GM18517 (cell line): ENCODE results near the gene SLC25A47.
"Not testable (repeated sequence)": the region's sequence is repeated elsewhere in the genome, so short reads cannot be mapped to it uniquely, and the experiment has no call there.

Source experiments
- ATAC-seq: cut with Tn5 transposase; IDR thresholded peaks from one replicate; pipeline ENCODE4 v1.9.1; 2021; ENCODE audit warnings: mild to moderate bottlenecking, moderate library complexity; ENCODE audit not compliant: unreplicated experiment

SLC25A47 gene

DNA sequence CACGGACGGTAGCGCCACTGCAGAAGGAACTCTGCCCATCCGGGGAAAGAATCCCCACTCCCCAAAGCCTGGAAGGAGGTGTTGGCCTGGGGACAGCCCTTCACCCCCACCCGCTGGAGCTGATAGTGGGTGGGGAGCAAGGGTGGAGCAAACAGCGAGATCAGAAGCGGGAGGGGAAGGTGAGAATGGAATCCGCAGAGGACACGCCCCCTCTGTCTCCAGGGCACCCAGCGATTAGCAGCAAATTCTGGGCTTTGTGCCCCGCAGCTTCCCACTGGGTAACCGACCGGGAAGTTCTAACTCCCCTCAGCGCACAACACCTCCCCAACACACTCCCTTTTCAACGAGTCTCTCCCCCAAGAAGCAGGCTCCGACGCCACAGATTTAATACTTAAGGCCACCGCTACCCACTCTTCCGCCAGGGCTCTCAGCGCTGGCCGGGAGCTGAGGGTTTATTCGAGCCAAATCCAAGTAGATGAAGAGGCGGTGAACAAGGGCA lies 18.3 kb upstream of the SLC25A47 start:
- ATAC-seq, result no peak

- ATAC-seq, result no peak
These were observed 17.6 kb upstream of the SLC25A47 start for GRCh38 chr14:100305324-100306100.

DNA sequence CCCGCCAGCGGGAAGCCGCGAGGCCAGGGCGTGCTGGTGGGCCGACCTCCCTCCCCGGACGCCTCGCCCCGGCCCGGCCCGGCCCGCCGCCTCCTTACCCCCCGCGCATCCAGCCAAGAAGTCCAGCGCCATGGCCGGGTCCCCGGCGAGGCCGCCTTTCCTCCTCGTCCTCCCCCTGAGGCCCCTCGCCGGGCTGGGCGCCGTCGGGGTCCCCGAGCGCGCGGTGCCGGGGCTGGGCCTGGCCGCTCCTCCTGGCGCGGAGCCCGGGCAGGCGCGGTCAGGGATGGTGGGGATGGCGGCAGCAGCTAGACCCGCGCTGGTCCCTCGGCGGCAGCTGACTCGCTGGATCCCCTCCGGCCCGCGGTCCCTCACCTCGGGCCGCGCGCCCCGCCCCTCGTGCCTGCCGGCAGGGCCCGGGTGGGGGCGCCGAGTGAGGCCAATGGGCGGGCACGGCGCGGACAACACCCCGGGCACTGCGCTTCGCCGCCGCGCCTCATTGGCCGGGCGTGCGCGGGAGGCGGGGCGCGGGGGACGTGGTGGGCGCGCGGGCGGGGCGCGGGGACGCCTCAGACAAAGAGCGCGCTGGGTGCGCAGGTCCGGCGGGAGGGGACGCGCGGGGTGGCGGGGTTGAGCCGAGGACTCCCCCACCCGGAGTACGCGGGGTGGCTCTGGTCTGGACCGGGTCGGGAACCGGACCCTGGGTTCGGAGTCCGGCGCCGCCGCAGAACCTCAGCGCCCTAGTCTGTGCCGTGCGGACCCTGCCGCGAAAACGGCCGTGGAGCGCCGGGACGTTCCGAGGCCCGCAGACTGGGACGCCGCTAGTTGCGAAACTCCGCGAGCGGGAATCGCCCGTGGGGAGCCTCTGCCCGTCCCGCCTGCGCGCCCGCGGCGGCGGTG lies 16.8 kb upstream of the SLC25A47 start, which contains the start of gene SLC25A29:
TSS of gene SLC25A29 (minus strand) at position 344 of the 897 bp plus-strand sequence. CDS start at position 132, 212 bp downstream.
- peak; percentile 72 for ATAC-seq

- no peak for ATAC-seq
These were observed 16.0 kb upstream of the SLC25A47 start for GRCh38 chr14:100306998-100307765.

- no peak for ATAC-seq
These were observed 15.2 kb upstream of the SLC25A47 start for GRCh38 chr14:100307766-100308426.

DNA sequence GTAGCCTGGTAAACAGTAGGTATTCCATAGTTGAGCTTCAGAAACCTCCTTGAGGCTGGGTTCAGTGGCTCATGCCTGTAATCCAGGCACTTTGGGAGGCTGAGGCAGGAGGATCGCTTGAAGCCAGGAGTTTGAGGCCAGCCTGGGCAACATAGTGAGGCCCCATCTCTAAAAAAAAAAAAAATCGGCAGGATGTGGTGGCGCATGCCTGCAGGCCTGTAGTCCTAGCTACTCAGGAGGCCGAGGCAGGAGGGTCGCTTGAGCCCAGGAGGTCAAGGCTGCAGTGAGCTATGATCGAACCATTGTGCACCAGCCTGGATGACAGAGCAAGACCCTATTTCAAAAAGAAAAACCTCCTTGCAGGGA lies 14.7 kb upstream of the SLC25A47 start:
- ATAC-seq, result not testable (repeated sequence)

DNA sequence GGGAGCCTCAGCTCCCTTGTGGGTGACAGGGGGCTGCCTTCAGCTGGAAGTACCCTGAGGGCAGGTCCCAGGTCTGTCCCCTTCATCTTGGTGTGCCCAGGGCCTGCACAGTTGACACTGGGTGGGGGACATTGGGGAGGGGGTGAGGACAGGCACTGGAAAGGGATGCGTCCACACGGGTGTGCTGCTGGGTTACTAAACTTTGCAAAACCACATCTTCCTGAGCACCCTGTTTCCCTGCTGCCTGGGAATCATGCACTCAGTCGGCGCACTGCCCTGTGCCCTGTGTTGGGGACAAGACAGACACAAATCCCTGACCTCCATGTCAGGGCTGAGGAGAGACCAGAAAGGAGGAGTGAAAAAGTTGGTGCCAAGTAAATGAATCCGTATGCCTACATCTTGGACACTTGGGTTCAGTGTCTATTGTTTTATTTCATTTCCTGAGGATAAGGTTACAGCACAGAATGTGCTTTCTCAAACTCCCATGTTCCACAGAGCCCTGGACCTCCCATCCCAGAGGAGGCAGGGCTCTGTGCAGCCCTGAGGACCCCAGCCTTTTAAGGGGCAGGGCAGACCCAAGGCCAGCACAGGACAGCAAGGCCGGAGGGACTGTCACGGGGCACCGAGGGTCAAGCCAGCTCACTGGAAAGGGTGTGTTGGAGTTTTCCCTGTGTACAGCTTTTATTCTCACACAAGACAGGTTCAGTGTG lies 14.0 kb upstream of the SLC25A47 start:
- no peak for ATAC-seq

DNA sequence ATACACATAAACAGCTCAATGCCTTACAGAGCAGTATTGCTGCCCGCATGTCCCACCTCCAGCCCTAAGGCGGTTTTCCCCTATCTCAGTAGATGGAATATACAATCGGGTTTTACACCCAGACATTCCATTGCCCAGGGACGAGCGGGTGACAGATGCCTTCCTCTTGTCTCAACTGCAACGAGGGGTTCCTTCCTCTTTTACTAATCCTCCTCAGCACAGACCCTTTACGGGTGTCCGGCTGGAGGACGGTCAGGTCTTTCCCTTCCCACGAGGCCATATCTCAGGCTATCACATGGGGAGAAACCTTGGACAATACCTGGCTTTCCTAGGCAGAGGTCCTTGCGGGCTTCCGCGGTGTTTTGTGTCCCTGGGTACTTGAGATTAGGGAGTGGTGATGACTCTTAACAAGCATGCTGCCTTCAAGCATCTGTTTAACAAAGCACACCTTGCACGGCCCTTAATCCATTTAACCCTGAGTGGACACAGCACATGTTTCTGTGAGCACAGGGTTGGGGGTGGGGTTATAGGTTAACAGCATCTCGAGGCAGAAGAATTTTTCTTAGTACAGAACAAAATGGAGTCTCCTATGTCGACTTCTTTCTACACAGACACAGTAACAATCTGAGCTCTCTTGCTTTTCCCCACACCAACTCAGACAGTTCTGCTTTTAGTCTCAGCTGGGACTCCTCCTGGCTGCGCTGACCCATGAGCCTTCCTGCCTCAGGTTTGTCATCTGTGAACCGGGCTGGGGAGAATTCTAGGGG lies 10.8 kb upstream of the SLC25A47 start:
- ATAC-seq, result not testable (repeated sequence)

GRCh38 chr14:100312877-100313400 lies 10.2 kb upstream of the SLC25A47 start:
- ATAC-seq, result no peak

DNA sequence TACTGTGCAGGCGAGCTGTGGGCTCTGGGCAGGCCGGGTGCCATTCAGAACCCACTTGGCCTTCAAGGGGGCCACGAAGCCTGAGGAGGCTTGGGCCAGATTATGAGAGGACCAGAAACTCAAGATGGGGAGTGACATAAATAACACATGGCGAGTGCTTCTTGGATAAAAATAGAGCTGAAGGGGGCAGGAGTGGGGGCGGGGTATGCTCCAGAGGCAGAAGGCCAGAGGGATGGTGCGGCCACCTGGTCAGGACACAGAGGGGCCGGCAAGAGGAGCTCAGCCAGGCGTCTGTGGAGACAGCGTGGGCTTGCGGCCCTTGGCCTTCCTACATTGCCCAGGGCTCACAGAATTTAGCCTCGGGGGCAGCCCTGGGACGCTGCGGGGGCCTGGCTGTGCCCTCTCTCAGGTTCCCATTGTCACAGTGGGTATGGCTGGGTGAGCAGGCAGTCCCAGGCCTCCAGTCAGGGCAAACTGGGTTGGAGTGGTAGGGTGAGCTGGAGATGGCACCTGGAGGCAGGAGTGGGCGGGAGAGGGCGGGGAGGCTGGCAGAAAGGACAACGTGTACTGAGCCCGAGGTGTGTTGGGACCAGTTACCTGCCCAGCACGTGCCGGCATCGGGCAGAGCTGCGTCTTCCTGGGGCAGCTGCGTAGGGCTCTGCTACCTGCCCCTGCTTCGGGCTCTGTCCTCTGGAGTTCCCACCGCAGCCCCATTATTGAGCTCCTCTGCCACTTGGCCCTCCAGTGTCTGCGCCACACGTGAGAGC lies 9.5 kb upstream of the SLC25A47 start:
- ATAC-seq, result no peak

DNA sequence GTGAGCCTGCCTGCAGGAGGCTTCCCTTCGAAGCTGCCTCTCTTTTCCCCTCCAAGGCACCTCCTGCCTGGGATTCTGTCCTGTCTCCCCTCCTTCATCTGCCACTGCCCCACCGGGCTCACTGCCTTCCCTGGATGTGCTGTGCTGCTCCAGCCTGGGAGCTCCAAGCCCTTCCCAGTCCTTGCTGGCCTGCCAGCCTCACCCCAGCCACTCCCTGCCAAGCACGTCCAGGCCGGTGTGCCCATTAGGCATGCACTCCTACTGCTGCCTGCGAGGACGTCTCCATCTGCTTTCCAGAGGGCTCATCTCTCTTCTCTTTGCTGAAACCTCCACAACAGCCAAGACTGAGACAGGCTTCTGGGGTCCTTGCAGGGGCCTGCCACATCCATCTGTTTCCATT lies 8.4 kb upstream of the SLC25A47 start:
- ATAC-seq, result no peak

- ATAC-seq, result no peak
These were observed 5.8 kb upstream of the SLC25A47 start for GRCh38 chr14:100317389-100317788.

- ATAC-seq, result peak; percentile 82
These were observed 5.0 kb upstream of the SLC25A47 start for GRCh38 chr14:100317912-100318808.

GRCh38 chr14:100320157-100320856 lies 2.8 kb upstream of the SLC25A47 start:
- ATAC-seq, result no peak

DNA sequence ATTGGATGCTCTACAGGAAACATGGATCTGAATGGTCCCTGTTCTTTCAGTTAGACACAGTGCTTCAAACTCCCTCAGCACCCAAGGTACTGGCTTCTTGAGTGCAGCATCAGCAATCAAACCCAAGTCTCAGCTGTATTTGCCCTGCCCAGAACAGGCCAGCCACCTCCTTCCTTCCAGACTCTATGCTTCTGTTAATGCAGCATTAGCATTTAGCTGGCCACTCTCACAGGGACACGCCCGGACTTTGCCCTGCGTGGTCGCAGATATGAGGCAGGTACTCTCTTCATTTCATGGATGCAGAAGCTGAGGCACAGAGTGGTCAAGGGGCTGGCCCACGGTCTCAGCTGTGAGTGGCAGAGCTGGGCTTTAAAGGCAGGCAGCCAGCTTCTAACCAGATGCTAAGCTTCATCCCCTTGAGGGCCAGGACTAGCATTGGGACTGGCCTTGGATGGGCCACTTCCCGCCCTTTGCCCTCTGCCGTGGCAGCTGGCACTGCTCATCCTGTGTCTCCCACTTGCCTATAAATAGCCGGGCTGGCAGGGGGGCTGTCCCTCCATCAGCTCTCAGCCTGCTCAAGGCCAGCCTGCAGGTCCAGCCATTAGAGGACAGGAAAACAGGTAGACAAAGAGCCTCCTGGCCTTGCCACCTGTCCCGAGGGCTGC lies 1.5 kb upstream of the SLC25A47 start:
- no peak for ATAC-seq
